ENCODE measurements around the gene GAS2.

GAS2 gene

GRCh38 chr11:22725079-22725478 is 58.7 kb downstream of the GAS2 start:
- no peaks in the 10 kb centered on the region for H3K27me3 ChIP-seq (ENCODE audit: control insufficient read depth in 3 of 3, insufficient read depth in 3 of 3, low read depth in 1 of 3, low read length in 3 of 3)
- H3K14ac ChIP-seq (ENCODE audit: low read length) = no peak overlapping the region
- no peak overlapping the region for H3K18ac ChIP-seq (ENCODE audit: low read length)
- H3K4me2 ChIP-seq (ENCODE audit: insufficient read depth, low read length, poor library complexity, severe bottlenecking) = no peak overlapping the region
- no peak overlapping the region for H3K23ac ChIP-seq (ENCODE audit: low read depth, low read length, poor library complexity)
- no peak overlapping the region for H4K91ac ChIP-seq (ENCODE audit: low read depth, low read length, poor library complexity)
- no peak overlapping the region for H3K4ac ChIP-seq (ENCODE audit: low read length)
- no peak overlapping the region for H2BK120ac ChIP-seq (ENCODE audit: low read depth, low read length)
- no peak overlapping the region for H3K9ac ChIP-seq (ENCODE audit: low read depth, low read length, poor library complexity)
- no peaks in the 10 kb centered on the region for H3K9me3 ChIP-seq (replicated peaks in 1 of 2; ENCODE audit: control insufficient read depth in 2 of 2, insufficient read depth in 1 of 2, low read depth in 1 of 2, low read length in 2 of 2)
- no peaks in the 10 kb centered on the region for H3K79me1 ChIP-seq (ENCODE audit: low read depth, low read length)
- H2AFZ ChIP-seq (ENCODE audit: low read length) = no peak overlapping the region
- H2BK12ac ChIP-seq (ENCODE audit: low read length) = no peak overlapping the region
- H2BK5ac ChIP-seq (ENCODE audit: low read length) = no peak overlapping the region
- H3K4me1 ChIP-seq (ENCODE audit: control insufficient read depth in 2 of 2, insufficient read depth in 1 of 2, low read depth in 1 of 2, low read length in 2 of 2) = peaks cover 0 to 10% of the 10 kb centered on the region in 2 donors
- no peak overlapping the region for H2AK5ac ChIP-seq (ENCODE audit: low read depth, low read length)
- no peak overlapping the region for H3K4me3 ChIP-seq (ENCODE audit: low read length in 2 of 2)
- no CpG with 5 or more reads among the region's 3 CpGs for WGBS, 2 donors (ENCODE audit: extremely low coverage in 2 of 2, insufficient read length in 2 of 2, insufficient replicate concordance in 1 of 2)
- no peaks in the 10 kb centered on the region for H3K36me3 ChIP-seq (replicated peaks in 1 of 2; ENCODE audit: control insufficient read depth in 2 of 2, insufficient read depth in 2 of 2, low read length in 2 of 2)
- no peak for DNase-seq (ENCODE audit: low spot score)
- H4K8ac ChIP-seq (ENCODE audit: low read depth, low read length) = no peak overlapping the region
- H3K27ac ChIP-seq (replicated peaks; ENCODE audit: low read length) = no peak overlapping the region
- no peak overlapping the region for H2BK15ac ChIP-seq (ENCODE audit: low read length)

- Histone ChIP-seq H2BK15ac (ENCODE audit: low read length) (no peak overlapping the region), H2AFZ (ENCODE audit: low read length) (peak overlapping the region; percentile 66), H3K9me3 (replicated peaks in 1 of 2; ENCODE audit: control insufficient read depth in 2 of 2, insufficient read depth in 1 of 2, low read depth in 1 of 2, low read length in 2 of 2) (no peaks in the 10 kb centered on the region), H3K4ac (ENCODE audit: low read length) (no peak overlapping the region), H2AK5ac (ENCODE audit: low read depth, low read length) (no peak overlapping the region), H3K27ac (replicated peaks; ENCODE audit: low read length) (no peak overlapping the region), H3K79me1 (ENCODE audit: low read depth, low read length) (no peaks in the 10 kb centered on the region), H3K14ac (ENCODE audit: low read length) (no peak overlapping the region), H3K27me3 (ENCODE audit: control insufficient read depth in 3 of 3, insufficient read depth in 3 of 3, low read depth in 1 of 3, low read length in 3 of 3) (no peaks in the 10 kb centered on the region), H2BK12ac (ENCODE audit: low read length) (no peak overlapping the region), H4K8ac (ENCODE audit: low read depth, low read length) (no peak overlapping the region), H4K91ac (ENCODE audit: low read depth, low read length, poor library complexity) (no peak overlapping the region), H3K36me3 (replicated peaks in 1 of 2; ENCODE audit: control insufficient read depth in 2 of 2, insufficient read depth in 2 of 2, low read length in 2 of 2) (no peaks in the 10 kb centered on the region), H2BK120ac (ENCODE audit: low read depth, low read length) (no peak overlapping the region), H3K4me1 (ENCODE audit: control insufficient read depth in 2 of 2, insufficient read depth in 1 of 2, low read depth in 1 of 2, low read length in 2 of 2) (peaks cover 0 to 10% of the 10 kb centered on the region in 2 donors), H3K18ac (ENCODE audit: low read length) (no peak overlapping the region), H3K4me2 (ENCODE audit: insufficient read depth, low read length, poor library complexity, severe bottlenecking) (no peak overlapping the region), H3K9ac (ENCODE audit: low read depth, low read length, poor library complexity) (no peak overlapping the region), H2BK5ac (ENCODE audit: low read length) (no peak overlapping the region), H3K23ac (ENCODE audit: low read depth, low read length, poor library complexity) (no peak overlapping the region), H3K4me3 (ENCODE audit: low read length in 2 of 2) (no peak overlapping the region)
- no peak for DNase-seq (ENCODE audit: low spot score)
- no CpG with 5 or more reads among the region's 3 CpGs for WGBS, 2 donors (ENCODE audit: extremely low coverage in 2 of 2, insufficient read length in 2 of 2, insufficient replicate concordance in 1 of 2)
Measured at GRCh38 chr11:22728600-22729389, 62.4 kb downstream of the GAS2 start.

DNA sequence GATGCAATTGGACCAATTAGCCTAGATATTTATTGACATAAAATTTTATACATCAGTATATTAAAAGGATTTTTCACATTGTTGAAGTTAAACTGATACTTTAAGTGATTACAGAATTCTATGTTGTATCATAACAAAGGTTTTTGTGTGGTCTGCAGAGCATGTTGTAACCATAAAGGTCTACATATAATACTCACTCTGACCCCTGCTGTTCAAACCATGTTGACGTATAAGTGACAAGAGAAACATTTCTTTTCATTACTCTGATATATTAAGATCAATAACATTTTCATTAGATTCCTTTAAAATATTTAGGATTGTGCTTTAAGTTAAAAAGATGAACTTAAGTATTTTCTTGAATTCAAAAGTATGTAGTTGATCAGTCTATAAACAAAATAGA is 63.9 kb downstream of the GAS2 start:
- no peak overlapping the region for H2AK5ac ChIP-seq (ENCODE audit: low read depth, low read length)
- no peak overlapping the region for H3K4me2 ChIP-seq (ENCODE audit: insufficient read depth, low read length, poor library complexity, severe bottlenecking)
- H4K8ac ChIP-seq (ENCODE audit: low read depth, low read length) = no peak overlapping the region
- WGBS, 2 donors (ENCODE audit: extremely low coverage in 2 of 2, insufficient read length in 2 of 2, insufficient replicate concordance in 1 of 2) = no CpG with 5 or more reads among the region's 1 CpG
- no peak overlapping the region for H3K18ac ChIP-seq (ENCODE audit: low read length)
- H3K36me3 ChIP-seq (replicated peaks in 1 of 2; ENCODE audit: control insufficient read depth in 2 of 2, insufficient read depth in 2 of 2, low read length in 2 of 2) = no peaks in the 10 kb centered on the region
- H2BK15ac ChIP-seq (ENCODE audit: low read length) = no peak overlapping the region
- H3K14ac ChIP-seq (ENCODE audit: low read length) = no peak overlapping the region
- H3K27me3 ChIP-seq (ENCODE audit: control insufficient read depth in 3 of 3, insufficient read depth in 3 of 3, low read depth in 1 of 3, low read length in 3 of 3) = no peaks in the 10 kb centered on the region
- H3K79me1 ChIP-seq (ENCODE audit: low read depth, low read length) = no peaks in the 10 kb centered on the region
- H3K4me3 ChIP-seq (ENCODE audit: low read length in 2 of 2) = no peak overlapping the region
- no peak overlapping the region for H3K27ac ChIP-seq (replicated peaks; ENCODE audit: low read length)
- H3K4ac ChIP-seq (ENCODE audit: low read length) = no peak overlapping the region
- H3K9ac ChIP-seq (ENCODE audit: low read depth, low read length, poor library complexity) = no peak overlapping the region
- no peaks in the 10 kb centered on the region for H3K9me3 ChIP-seq (replicated peaks in 1 of 2; ENCODE audit: control insufficient read depth in 2 of 2, insufficient read depth in 1 of 2, low read depth in 1 of 2, low read length in 2 of 2)
- no peak overlapping the region for H2BK120ac ChIP-seq (ENCODE audit: low read depth, low read length)
- no peak for DNase-seq (ENCODE audit: low spot score)
- H2BK12ac ChIP-seq (ENCODE audit: low read length) = no peak overlapping the region
- no peak overlapping the region for H2AFZ ChIP-seq (ENCODE audit: low read length)
- H2BK5ac ChIP-seq (ENCODE audit: low read length) = no peak overlapping the region
- H3K4me1 ChIP-seq (ENCODE audit: control insufficient read depth in 2 of 2, insufficient read depth in 1 of 2, low read depth in 1 of 2, low read length in 2 of 2) = peaks cover 0 to 10% of the 10 kb centered on the region in 2 donors
- no peak overlapping the region for H3K23ac ChIP-seq (ENCODE audit: low read depth, low read length, poor library complexity)
- no peak overlapping the region for H4K91ac ChIP-seq (ENCODE audit: low read depth, low read length, poor library complexity)

DNA sequence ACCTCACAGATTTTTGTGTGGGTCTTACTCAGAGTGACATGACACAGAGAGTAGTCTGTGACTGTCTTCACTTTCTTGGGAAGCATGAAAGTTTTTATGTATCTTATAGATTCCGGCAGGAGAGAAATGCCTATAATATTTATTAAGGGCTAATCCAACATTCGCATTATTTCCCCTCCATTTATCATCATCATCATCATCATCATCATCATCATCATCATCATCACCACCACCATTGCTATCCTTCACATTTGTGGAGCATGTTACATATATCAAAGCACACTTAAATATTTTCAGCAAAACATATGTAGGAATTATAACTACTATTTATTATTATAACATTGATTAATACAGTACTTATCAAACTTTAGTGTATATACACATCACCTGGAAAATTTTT is 66.2 kb downstream of the GAS2 start:
- Histone ChIP-seq H4K8ac (ENCODE audit: low read depth, low read length) (no peak overlapping the region), H3K9ac (ENCODE audit: low read depth, low read length, poor library complexity) (no peak overlapping the region), H2BK12ac (ENCODE audit: low read length) (no peak overlapping the region), H3K4ac (ENCODE audit: low read length) (no peak overlapping the region), H2BK15ac (ENCODE audit: low read length) (no peak overlapping the region), H3K27me3 (ENCODE audit: control insufficient read depth in 3 of 3, insufficient read depth in 3 of 3, low read depth in 1 of 3, low read length in 3 of 3) (no peaks in the 10 kb centered on the region), H4K91ac (ENCODE audit: low read depth, low read length, poor library complexity) (no peak overlapping the region), H3K4me1 (ENCODE audit: control insufficient read depth in 2 of 2, insufficient read depth in 1 of 2, low read depth in 1 of 2, low read length in 2 of 2) (peaks cover 0 to 10% of the 10 kb centered on the region in 2 donors), H3K4me2 (ENCODE audit: insufficient read depth, low read length, poor library complexity, severe bottlenecking) (no peak overlapping the region), H3K79me1 (ENCODE audit: low read depth, low read length) (no peaks in the 10 kb centered on the region), H2AK5ac (ENCODE audit: low read depth, low read length) (no peak overlapping the region), H3K27ac (replicated peaks; ENCODE audit: low read length) (no peak overlapping the region), H2AFZ (ENCODE audit: low read length) (no peak overlapping the region), H3K14ac (ENCODE audit: low read length) (no peak overlapping the region), H3K23ac (ENCODE audit: low read depth, low read length, poor library complexity) (no peak overlapping the region), H2BK5ac (ENCODE audit: low read length) (no peak overlapping the region), H3K36me3 (replicated peaks in 1 of 2; ENCODE audit: control insufficient read depth in 2 of 2, insufficient read depth in 2 of 2, low read length in 2 of 2) (no peaks in the 10 kb centered on the region), H3K18ac (ENCODE audit: low read length) (no peak overlapping the region), H3K4me3 (ENCODE audit: low read length in 2 of 2) (no peak overlapping the region), H3K9me3 (replicated peaks in 1 of 2; ENCODE audit: control insufficient read depth in 2 of 2, insufficient read depth in 1 of 2, low read depth in 1 of 2, low read length in 2 of 2) (no peaks in the 10 kb centered on the region), H2BK120ac (ENCODE audit: low read depth, low read length) (no peak overlapping the region)
- no CpG with 5 or more reads among the region's 2 CpGs for WGBS, 2 donors (ENCODE audit: extremely low coverage in 2 of 2, insufficient read length in 2 of 2, insufficient replicate concordance in 1 of 2)
- no peak for DNase-seq (ENCODE audit: low spot score)

Measured in neuronal stem cell (in vitro differentiated cells).